HG03175 (cell line): Measurements from ENCODE around the gene PCDHB7.
"Not testable (repeated sequence)": the region's sequence is repeated elsewhere in the genome, so short reads cannot be mapped to it uniquely, and the experiment has no call there.

ENCODE experiments used
- ATAC-seq: cut with Tn5 transposase; IDR thresholded peaks from one replicate; pipeline ENCODE4 v1.9.1; 2021; ENCODE audit warnings: mild to moderate bottlenecking, moderate library complexity; ENCODE audit not compliant: unreplicated experiment

The PCDHB7 gene

DNA sequence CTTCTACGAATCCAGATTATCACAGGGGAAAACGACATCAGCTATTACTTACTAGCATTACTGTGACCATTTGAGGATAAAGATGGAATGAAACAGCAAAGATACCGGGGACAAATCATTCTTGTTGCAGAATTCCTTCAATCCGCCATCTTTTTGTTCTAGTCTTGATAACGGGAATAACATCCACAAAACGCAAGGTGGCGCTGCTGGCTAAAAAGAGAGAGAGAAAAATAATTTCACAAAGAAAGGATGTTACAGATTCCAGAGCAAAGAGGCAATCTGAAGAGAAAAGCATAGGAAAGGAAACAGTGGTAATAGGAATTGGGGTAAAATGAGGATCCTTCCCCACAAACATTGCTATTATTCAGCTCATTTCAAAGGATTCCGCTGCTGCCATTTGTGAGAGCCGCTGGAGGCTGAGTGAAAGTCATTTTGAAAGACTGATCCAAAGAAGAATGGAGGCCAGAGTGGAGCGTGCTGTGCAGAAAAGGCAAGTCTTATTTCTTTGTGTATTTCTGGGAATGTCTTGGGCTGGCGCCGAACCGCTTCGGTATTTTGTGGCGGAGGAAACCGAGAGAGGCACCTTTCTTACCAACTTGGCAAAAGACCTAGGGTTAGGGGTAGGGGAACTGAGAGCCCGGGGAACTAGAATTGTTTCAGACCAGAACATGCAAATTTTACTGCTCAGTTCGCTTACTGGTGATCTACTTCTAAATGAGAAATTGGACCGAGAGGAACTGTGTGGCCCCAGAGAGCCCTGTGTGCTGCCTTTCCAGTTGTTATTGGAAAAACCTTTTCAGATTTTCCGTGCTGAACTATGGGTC lies at the start of gene PCDHB7:
PCDHB7 (plus strand) TSS at position 264 of the 824 bp plus-strand sequence; CDS start at position 456, 192 bp downstream.
- ATAC-seq = no peak

DNA sequence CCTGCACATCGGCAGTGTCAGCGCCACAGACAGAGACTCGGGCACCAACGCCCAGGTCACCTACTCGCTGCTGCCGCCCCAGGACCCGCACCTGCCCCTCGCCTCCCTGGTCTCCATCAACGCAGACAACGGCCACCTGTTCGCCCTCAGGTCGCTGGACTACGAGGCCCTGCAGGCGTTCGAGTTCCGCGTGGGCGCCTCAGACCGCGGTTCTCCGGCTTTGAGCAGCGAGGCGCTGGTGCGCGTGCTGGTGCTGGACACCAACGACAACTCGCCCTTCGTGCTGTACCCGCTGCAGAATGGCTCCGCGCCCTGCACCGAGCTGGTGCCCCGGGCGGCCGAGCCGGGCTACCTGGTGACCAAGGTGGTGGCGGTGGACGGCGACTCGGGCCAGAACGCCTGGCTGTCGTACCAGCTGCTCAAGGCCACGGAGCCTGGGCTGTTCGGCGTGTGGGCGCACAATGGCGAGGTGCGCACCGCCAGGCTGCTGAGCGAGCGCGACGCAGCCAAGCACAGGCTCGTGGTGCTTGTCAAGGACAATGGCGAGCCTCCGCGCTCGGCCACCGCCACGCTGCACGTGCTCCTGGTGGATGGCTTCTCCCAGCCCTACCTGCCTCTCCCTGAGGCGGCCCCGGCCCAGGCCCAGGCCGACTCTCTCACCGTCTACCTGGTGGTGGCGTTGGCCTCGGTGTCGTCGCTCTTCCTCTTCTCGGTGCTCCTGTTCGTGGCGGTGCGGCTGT lies 48.9 kb upstream of the PCDHB7 start:
- ATAC-seq = not testable (repeated sequence)

DNA sequence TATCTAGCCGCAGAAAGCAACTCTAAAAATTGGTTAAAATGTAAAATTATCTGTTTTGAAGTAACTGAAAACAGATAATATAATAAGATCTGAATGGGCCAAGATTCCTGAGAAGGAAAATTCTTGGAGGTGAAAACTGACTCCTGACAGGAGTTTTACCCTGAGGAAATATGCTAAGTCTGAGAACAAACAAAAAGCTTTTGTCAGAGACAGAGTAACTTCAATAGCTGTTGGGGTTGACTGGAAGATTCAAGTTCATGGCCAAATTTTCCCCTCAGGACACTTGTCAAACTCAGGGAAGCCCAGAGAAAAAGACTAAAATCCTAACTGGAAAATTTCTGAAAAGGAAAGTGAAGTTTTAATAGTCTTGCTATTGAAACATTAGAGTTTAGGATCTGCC lies 45.1 kb upstream of the PCDHB7 start:
- ATAC-seq = no peak

DNA sequence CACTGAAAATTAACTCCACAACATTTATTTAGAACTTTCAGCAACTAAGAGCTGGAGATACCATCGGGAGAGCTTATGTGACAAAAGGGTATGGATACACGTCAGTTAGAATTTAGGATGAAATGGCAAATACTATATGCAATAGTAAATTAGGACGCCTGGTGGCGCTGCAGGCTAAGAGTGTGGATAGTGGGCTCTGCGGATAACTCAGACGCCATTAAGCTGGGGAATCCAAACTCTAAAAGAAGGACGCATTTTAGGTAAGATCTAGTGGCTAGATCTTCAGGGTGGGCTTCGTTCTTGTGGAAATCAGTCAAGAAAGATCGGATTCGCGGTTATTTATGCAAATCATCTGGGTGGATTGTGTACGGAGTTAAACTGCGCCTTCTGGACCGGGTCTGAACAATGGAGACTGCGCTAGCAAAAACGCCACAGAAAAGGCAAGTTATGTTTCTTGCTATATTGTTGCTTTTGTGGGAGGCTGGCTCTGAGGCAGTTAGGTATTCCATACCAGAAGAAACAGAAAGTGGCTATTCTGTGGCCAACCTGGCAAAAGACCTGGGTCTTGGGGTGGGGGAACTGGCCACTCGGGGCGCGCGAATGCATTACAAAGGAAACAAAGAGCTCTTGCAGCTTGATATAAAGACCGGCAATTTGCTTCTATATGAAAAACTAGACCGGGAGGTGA lies 37.3 kb upstream of the PCDHB7 start, which contains the start of gene PCDHB5:
PCDHB5 (plus strand) TSS at position 177 of the 688 bp plus-strand sequence; CDS start at position 406, 229 bp downstream.
- no peak for ATAC-seq

DNA sequence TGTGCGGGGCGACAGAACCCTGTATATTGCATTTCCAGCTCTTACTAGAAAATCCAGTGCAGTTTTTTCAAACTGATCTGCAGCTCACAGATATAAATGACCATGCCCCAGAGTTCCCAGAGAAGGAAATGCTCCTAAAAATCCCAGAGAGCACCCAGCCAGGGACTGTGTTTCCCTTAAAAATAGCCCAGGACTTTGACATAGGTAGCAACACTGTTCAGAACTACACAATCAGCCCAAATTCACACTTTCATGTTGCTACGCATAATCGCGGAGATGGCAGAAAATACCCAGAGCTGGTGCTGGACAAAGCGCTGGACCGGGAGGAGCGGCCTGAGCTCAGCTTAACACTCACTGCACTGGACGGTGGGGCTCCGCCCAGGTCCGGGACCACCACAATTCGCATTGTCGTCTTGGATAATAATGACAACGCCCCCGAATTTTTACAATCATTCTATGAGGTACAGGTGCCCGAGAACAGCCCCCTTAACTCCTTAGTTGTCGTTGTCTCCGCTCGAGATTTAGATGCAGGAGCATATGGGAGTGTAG lies 36.7 kb upstream of the PCDHB7 start:
- no peak for ATAC-seq

DNA sequence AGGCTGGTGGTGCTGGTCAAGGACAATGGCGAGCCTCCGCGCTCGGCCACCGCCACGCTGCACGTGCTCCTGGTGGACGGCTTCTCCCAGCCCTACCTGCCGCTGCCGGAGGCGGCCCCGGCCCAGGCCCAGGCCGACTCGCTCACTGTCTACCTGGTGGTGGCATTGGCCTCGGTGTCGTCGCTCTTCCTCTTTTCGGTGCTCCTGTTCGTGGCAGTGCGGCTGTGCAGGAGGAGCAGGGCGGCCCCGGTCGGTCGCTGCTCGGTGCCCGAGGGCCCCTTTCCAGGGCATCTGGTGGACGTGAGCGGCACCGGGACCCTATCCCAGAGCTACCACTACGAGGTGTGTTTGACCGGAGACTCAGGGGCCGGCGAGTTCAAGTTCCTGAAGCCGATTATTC lies 35.1 kb upstream of the PCDHB7 start:
- ATAC-seq = not testable (repeated sequence)

DNA sequence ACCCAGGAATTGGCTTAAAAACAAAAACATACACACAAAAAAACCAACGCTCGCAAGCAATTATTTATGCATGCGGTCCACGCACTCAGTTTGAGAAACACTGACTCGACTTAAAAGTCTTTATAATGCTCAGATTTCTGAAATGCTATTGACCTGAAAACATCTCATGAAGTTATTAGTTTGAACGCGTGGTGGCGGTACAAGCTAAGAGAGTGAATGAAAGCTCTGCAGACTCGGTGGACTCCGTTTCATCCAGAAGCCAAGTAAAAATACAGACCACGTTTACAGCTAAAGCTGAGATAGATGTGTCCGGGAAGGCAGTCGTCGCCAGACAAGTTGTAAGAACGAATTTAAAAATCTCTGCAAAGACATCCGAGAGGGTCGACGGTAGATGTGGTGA lies 22.6 kb upstream of the PCDHB7 start, which contains the start of gene PCDHB6:
PCDHB6 (plus strand) TSS at position 246 of the 400 bp plus-strand sequence. CDS start 201 bp downstream, outside the sequence.
- ATAC-seq = no peak

DNA sequence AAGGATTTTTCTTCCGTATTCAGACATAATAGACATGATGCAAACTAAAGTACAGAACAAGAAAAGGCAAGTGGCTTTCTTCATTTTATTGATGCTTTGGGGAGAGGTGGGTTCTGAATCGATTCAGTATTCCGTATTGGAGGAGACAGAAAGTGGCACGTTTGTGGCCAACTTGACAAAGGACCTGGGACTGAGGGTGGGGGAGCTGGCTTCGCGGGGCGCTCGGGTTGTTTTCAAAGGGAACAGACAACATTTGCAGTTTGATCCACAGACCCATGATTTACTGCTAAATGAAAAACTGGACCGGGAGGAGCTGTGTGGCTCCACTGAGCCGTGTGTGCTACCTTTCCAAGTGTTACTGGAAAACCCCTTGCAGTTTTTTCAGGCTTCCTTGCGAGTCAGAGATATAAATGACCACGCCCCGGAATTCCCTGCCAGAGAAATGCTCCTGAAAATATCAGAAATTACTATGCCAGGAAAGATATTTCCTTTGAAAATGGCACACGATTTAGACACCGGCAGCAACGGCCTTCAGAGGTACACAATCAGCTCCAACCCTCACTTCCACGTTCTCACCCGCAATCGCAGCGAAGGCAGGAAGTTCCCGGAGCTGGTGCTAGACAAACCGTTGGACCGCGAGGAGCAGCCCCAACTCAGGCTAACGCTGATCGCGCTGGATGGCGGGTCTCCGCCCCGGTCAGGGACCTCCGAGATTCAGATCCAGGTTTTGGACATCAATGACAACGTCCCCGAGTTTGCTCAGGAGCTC lies 22.0 kb upstream of the PCDHB7 start:
- ATAC-seq = no peak

DNA sequence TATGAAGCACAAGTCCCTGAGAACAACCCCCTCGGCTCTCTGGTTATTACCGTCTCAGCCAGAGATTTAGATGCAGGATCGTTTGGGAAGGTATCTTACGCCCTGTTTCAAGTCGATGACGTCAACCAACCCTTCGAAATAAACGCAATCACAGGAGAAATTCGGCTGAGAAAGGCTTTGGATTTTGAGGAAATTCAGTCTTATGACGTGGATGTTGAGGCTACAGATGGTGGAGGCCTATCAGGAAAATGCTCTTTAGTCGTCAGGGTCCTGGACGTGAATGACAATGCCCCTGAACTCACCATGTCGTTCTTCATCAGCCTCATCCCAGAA lies 21.5 kb upstream of the PCDHB7 start:
- no peak for ATAC-seq

DNA sequence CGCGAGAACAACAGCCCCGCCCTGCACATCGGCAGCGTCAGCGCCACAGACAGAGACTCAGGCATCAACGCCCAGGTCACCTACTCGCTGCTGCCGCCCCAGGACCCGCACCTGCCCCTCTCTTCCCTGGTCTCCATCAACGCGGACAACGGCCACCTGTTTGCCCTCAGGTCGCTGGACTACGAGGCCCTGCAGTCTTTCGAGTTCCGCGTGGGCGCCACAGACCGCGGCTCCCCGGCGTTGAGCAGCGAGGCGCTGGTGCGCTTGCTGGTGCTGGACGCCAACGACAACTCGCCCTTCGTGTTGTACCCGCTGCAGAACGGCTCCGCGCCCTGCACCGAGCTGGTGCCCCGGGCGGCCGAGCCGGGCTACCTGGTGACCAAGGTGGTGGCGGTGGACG lies 20.8 kb upstream of the PCDHB7 start:
- ATAC-seq = not testable (repeated sequence)

DNA sequence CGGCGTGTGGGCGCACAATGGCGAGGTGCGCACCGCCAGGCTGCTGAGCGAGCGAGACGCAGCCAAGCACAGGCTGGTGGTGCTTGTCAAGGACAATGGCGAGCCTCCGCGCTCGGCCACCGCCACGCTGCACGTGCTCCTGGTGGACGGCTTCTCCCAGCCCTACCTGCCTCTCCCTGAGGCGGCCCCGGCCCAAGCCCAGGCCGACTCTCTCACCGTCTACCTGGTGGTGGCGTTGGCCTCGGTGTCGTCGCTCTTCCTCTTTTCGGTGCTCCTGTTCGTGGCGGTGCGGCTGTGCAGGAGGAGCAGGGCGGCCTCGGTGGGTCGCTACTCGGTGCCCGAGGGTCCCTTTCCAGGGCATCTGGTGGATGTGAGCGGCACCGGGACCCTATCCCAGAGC lies 20.3 kb upstream of the PCDHB7 start:
- not testable (repeated sequence) for ATAC-seq

DNA sequence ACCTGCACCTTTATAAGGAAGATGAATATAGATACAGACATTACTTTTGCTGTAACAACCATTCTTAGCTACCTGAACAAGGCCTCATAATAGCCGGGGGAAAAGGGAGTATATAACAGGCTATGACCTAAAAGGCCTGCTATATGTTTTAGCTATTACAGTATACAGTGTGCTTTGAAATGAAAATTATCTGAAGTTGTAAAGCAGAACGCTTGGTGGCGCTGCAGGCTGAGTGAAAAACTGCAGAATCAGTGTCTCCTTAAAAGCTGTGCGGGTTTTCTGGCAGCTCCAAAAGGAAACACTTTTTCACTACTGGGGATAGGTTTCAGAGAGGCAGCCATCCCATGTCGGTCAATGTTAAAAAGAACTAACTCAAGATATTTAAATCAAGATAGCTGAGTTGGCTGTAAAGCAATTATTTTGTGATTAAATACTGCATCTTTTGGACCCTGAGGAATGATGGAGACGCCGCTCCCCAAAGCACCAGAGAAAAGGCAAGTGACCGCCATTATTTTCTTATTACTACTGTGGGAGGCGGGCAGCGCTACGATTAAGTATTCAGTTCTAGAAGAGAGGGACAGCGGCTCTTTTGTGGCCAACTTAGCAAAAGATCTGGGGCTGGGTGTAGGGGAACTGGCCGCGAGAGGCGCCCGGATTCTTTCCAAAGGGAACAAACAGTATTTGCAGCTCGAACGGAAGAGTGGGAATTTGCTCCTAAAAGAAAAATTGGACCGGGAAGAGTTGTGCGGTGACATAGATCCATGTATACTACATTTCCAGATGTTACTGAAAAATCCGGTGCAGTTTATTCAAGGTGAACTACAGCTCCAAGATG lies 16.7 kb upstream of the PCDHB7 start:
- ATAC-seq = no peak

DNA sequence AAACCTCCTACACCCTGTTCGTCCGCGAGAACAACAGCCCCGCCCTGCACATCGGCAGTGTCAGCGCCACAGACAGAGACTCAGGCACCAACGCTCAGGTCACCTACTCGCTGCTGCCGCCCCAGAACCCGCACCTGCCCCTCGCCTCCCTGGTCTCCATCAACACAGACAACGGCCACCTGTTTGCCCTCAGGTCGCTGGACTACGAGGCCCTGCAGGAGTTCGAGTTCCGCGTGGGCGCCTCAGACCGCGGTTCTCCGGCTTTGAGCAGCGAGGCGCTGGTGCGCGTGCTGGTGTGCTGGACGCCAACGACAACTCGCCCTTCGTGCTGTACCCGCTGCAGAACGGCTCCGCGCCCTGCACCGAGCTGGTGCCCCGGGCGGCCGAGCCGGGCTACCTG lies 15.1 kb upstream of the PCDHB7 start:
- ATAC-seq = not testable (repeated sequence)

DNA sequence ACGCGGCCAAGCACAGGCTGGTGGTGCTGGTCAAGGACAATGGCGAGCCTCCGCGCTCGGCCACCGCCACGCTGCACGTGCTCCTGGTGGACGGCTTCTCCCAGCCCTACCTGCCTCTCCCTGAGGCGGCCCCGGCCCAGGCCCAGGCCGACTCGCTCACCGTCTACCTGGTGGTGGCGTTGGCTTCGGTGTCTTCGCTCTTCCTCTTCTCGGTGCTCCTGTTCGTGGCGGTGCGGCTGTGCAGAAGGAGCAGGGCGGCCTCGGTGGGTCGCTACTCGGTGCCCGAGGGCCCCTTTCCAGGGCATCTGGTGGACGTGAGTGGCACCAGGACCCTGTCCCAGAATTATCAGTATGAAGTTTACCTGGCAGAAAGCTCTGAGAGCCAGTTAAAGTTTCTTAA lies 14.5 kb upstream of the PCDHB7 start:
- not testable (repeated sequence) for ATAC-seq

DNA sequence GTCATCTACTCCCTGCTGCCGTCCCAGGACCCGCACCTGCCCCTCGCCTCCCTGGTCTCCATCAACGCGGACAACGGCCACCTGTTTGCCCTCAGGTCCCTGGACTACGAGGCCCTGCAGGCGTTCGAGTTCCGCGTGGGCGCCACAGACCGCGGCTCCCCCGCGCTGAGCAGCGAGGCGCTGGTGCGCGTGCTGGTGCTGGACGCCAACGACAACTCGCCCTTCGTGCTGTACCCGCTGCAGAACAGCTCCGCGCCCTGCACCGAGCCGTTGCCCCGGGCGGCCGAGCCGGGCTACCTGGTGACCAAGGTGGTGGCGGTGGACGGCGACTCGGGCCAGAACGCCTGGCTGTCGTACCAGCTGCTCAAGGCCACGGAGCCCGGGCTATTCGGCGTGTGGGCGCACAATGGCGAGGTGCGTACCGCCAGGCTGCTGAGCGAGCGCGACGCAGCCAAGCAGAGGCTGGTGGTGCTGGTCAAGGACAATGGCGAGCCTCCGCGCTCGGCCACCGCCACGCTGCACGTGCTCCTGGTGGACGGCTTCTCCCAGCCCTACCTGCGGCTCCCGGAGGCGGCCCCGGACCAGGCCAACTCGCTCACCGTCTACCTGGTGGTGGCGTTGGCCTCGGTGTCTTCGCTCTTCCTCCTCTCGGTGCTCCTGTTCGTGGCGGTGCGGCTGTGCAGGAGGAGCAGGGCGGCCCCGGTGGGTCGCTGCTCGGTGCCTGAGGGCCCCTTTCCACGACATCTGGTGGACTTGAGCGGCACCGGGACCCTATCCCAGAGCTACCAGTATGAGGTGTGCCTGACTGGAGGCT lies 2.1 kb downstream of the PCDHB7 start:
- not testable (repeated sequence) for ATAC-seq

DNA sequence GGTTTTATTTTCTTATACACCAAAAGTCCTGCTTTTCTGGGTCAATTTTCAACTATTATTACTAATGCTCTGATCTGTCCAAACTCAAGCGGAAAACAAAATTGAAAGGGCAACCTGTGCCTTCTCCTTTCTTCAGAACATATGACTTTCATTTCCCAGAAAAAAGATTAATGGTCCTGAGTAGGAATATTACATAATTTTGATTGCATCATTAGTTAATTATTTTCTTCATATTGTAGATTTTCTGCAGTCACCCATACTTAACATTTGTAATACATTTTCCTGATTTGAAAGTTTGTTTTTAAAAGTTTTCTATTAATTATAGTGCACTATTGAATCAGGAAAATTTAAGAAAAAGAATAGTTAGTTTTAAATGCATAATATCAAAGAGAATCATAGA lies 3.5 kb downstream of the PCDHB7 start:
- ATAC-seq = no peak

DNA sequence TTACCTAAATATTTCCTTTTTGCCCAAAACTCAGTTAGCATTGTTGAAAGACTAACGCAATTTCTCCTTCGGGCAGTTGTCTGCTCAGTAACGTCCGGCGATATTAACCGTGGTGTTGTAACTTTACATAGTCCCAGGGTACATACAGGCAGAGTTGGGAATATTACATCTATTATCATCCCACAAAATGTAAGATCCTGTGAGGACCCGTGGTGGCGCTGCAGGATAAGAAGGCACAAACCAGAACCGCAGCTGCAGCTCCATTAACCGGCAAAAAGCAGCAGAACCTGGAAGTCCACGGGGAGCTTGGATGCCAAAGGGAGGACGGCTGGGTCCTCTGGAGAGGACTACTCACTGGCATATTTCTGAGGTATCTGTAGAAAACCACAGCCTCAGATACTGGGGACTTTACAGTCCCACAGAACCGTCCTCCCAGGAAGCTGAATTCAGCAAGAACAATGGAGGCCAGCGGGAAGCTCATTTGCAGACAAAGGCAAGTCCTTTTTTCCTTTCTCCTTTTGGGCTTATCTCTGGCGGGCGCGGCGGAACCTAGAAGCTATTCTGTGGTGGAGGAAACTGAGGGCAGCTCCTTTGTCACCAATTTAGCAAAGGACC lies 5.2 kb downstream of the PCDHB7 start, which contains the start of gene PCDHB8:
PCDHB8 (plus strand) TSS at position 214 of the 615 bp plus-strand sequence; CDS start at position 459, 245 bp downstream.
- not testable (repeated sequence) for ATAC-seq

DNA sequence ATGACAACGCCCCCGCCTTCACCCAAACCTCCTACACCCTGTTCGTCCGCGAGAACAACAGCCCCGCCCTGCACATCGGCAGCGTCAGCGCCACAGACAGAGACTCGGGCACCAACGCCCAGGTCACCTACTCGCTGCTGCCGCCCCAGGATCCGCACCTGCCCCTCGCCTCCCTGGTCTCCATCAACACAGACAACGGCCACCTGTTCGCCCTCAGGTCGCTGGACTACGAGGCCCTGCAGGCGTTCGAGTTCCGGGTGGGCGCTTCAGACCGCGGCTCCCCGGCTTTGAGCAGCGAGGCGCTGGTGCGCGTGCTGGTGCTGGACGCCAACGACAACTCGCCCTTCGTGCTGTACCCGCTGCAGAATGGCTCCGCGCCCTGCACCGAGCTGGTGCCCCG lies 6.9 kb downstream of the PCDHB7 start:
- ATAC-seq = not testable (repeated sequence)
